Fibroblast of the aortic adventitia (primary cell): Measurements from ENCODE around the gene POU3F3. TPM values are rescaled to one million over a fixed set of nuclear protein-coding genes. Genes with fewer than 3 reads are reported as not detected.

Experiments used
- DNase-seq: peaks from one replicate; pipeline ENCODE4 v3.0.0-alpha.2; 2010; ENCODE audit warnings: low read depth
- H3K4me3 ChIP-seq: 2 replicates; pipeline ENCODE4 v1.5.1; 2011; ENCODE audit warnings: low read depth, mild to moderate bottlenecking, control low read depth, low read length, moderate library complexity
- CTCF ChIP-seq: IDR thresholded peaks from 2 replicates; pipeline ENCODE4 v1.5.1; 2011; ENCODE audit warnings: mild to moderate bottlenecking, low read length, control low read depth, inconsistent platforms; ENCODE audit not compliant: insufficient read depth
- small RNA-seq: library from RNA; depleted of rRNA; stranded (forward); fragments of <200 nt; gene quantifications from one replicate; pipeline ENCODE3, GENCODE V24; 2012
- total RNA-seq: library from RNA; depleted of rRNA; stranded (reverse); fragments of >200 nt; gene quantifications from 2 replicates; pipeline ENCODE4 v1.2.3, GENCODE V29; 2012; ENCODE audit warnings: low replicate concordance

Gene POU3F3
- total RNA-seq, 1 donor, result not detected

GRCh38 chr2:104900608-104901007 is 46.7 kb downstream of the POU3F3 start:
- TF ChIP-seq CTCF, result no peak
- DNase-seq, result no peak
- H3K4me3 ChIP-seq, result no peak overlapping the region

- TF ChIP-seq CTCF, result no peak
- no peak overlapping the region for H3K4me3 ChIP-seq
- DNase-seq, result no peak
Measured at GRCh38 chr2:104901037-104901881, 47.3 kb downstream of the POU3F3 start.

- TF ChIP-seq CTCF, result no peak
- no peak overlapping the region for H3K4me3 ChIP-seq
- no peak for DNase-seq
Measured at GRCh38 chr2:104902317-104902716, 48.4 kb downstream of the POU3F3 start.

Small RNA genes lying within 50 kb of the gene (small RNA-seq; reads per million reads assigned to genes)
- gene AC018730.1, result not detected

Other genes starting within 250 kb of the POU3F3 start
- gene MRPS9, start 184.0 kb downstream of the POU3F3 start, total RNA-seq, result 17.8 and 30.4 TPM in 2 replicates